Neural cell (in vitro differentiated cells): Measurements from ENCODE around the gene HOXB4.

Experiments used
- CTCF ChIP-seq: fragments of 450-650 bp; IDR thresholded peaks from 2 replicates; pipeline ENCODE4 v1.5.1; 2014; ENCODE audit warnings: antibody characterized with exemption, mild to moderate bottlenecking, moderate library complexity; ENCODE audit not compliant: poor library complexity, severe bottlenecking
- SMC3 ChIP-seq: fragments of 450-650 bp; conservative IDR thresholded peaks from 2 replicates; pipeline ENCODE4 v1.6.1; 2014; ENCODE audit warnings: antibody characterized with exemption, mild to moderate bottlenecking, moderate library complexity; ENCODE audit not compliant: poor library complexity
- TAF1 ChIP-seq: IDR thresholded peaks from 2 replicates; pipeline ENCODE4 v1.6.1; 2012; ENCODE audit warnings: low read depth

DNA sequence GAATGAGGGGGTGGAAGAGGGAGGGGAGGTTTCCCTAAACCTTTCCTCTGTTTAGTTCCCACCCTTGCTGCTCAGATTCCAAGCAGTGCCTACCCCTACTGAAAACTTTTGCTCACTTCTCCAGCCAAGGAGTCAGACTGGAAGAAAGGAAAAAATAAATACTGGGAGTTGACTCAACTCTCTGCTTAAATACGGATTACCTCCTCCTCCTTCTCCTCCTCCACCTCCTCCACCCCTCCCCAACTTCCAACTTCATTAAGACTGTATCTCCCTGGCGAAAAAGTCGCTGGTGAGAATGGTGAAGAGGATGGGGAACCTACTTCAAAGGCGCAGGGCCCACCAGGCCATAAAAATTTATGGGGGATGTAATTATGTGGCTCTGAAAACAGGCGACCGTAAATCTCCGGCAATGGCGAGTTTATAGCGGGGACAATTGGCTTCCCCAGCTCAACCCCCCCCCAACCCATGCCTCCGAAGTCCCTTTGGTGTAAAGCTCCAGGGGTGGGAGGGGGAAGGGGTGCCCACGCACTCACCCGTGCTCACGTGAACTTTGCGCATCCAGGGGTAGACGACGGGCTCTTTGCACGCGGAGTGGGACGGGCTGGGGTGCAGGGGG lies 712 bp downstream of the HOXB4 start:
- TF ChIP-seq CTCF = no peak
- no peak for TF ChIP-seq TAF1
- no peak for TF ChIP-seq SMC3
